GM23338 (cell line): Measurements from ENCODE around the gene NIBAN1. TPM values are rescaled to one million over a fixed set of nuclear protein-coding genes. Genes with fewer than 3 reads are reported as not detected.

Experiments used
- ATAC-seq: fragments of 200-7000 bp; cut with Tn5 transposase; 3 replicates; pipeline ENCODE4 v1.9.1; 2020
- DNase-seq: peaks from one replicate; pipeline ENCODE4 v3.0.0-alpha.2; 2015; ENCODE audit warnings: low spot score
- H2AFZ ChIP-seq: fragments of 200-600 bp; sonication (generic); 2 replicates; pipeline ENCODE4 v1.8.0; 2016; ENCODE audit warnings: antibody characterized with exemption, mild to moderate bottlenecking, moderate library complexity
- H3F3A ChIP-seq: fragments of 200-600 bp; sonication (generic); replicated peaks from 2 replicates; pipeline ENCODE4 v1.8.0; 2017; ENCODE audit warnings: antibody characterized with exemption, mixed run types, low read depth
- H3K27ac ChIP-seq: fragments of 200-600 bp; sonication (generic); 2 replicates; pipeline ENCODE4 v1.6.1; 2016; ENCODE audit warnings: low read depth
- H3K27me3 ChIP-seq: fragments of 200-600 bp; sonication (generic); 2 replicates; pipeline ENCODE4 v1.8.0; 2016; ENCODE audit warnings: mild to moderate bottlenecking, mixed run types, moderate library complexity; ENCODE audit not compliant: insufficient read depth
- H3K36me3 ChIP-seq: fragments of 200-600 bp; sonication (generic); 2 replicates; pipeline ENCODE4 v1.8.0; 2016; ENCODE audit warnings: mild to moderate bottlenecking; ENCODE audit not compliant: insufficient read depth
- H3K4me1 ChIP-seq: fragments of 200-600 bp; sonication (generic); 2 replicates; pipeline ENCODE4 v1.8.0; 2016; ENCODE audit warnings: mild to moderate bottlenecking, moderate library complexity; ENCODE audit not compliant: insufficient read depth
- H3K4me2 ChIP-seq: fragments of 200-600 bp; sonication (generic); 2 replicates; pipeline ENCODE4 v1.7.1; 2017; ENCODE audit warnings: mixed run types
- H3K4me3 ChIP-seq: fragments of 200-600 bp; sonication (generic); 2 replicates; pipeline ENCODE4 v1.6.1; 2016; ENCODE audit warnings: mixed run types
- H3K79me2 ChIP-seq: fragments of 200-600 bp; sonication (generic); replicated peaks from 2 replicates; pipeline ENCODE4 v1.8.0; 2017; ENCODE audit warnings: mild to moderate bottlenecking; ENCODE audit not compliant: insufficient read depth
- H3K9me2 ChIP-seq: fragments of 200-600 bp; sonication (generic); 2 replicates; pipeline ENCODE4 v1.8.0; 2017; ENCODE audit not compliant: insufficient read depth
- H4K20me1 ChIP-seq: fragments of 200-600 bp; sonication (generic); replicated peaks from 2 replicates; pipeline ENCODE4 v1.8.0; 2017; ENCODE audit warnings: mild to moderate bottlenecking; ENCODE audit not compliant: insufficient read depth
- H3K27ac Mint-ChIP-seq: 2 replicates; pipeline ENCODE4 v1.8.0; 2020; ENCODE audit warnings: inconsistent platforms, mild to moderate bottlenecking, moderate library complexity, mixed read lengths
- H3K27me3 Mint-ChIP-seq: 3 replicates; pipeline ENCODE4 v1.8.0; 2022; ENCODE audit warnings: low read depth, mild to moderate bottlenecking, moderate library complexity, mixed read lengths, inconsistent platforms; ENCODE audit not compliant: insufficient read depth, poor library complexity
- H3K36me3 Mint-ChIP-seq: 3 replicates; pipeline ENCODE4 v1.8.0; 2021; ENCODE audit warnings: low read depth, mild to moderate bottlenecking, inconsistent platforms, moderate library complexity, mixed read lengths
- H3K4me1 Mint-ChIP-seq: 3 replicates; pipeline ENCODE4 v1.8.0; 2020; ENCODE audit warnings: mild to moderate bottlenecking, inconsistent platforms, mixed read lengths
- H3K4me3 Mint-ChIP-seq: 3 replicates; pipeline ENCODE4 v1.8.0; 2021; ENCODE audit warnings: moderate library complexity, mild to moderate bottlenecking, inconsistent platforms, mixed read lengths
- H3K9me3 Mint-ChIP-seq: 3 replicates; pipeline ENCODE4 v1.8.0; 2020; ENCODE audit warnings: moderate library complexity, mild to moderate bottlenecking, inconsistent platforms, mixed read lengths
- CREB1 ChIP-seq: fragments of 250-450 bp; sonication (Bioruptor Pico); IDR thresholded peaks from 2 replicates; pipeline ENCODE4 v1.5.0; 2020; ENCODE audit warnings: low read depth, mild to moderate bottlenecking, moderate library complexity
- ETS1 ChIP-seq: IDR thresholded peaks from 2 replicates; pipeline ENCODE4 v1.6.1; 2016; ENCODE audit warnings: antibody characterized with exemption
- EZH2 ChIP-seq: fragments of 200-600 bp; sonication (generic); IDR thresholded peaks from one replicate; pipeline ENCODE4 v1.8.0; 2017; ENCODE audit warnings: antibody characterized with exemption, mild to moderate bottlenecking, low read depth; ENCODE audit not compliant: unreplicated experiment
- EZH2phosphoT487 ChIP-seq: fragments of 200-600 bp; sonication (generic); IDR thresholded peaks from one replicate; pipeline ENCODE4 v1.8.1; 2018; ENCODE audit warnings: antibody characterized with exemption; ENCODE audit not compliant: unreplicated experiment
- JUNB ChIP-seq: IDR thresholded peaks from one replicate; pipeline ENCODE4 v1.6.1; 2016; ENCODE audit warnings: antibody characterized with exemption; ENCODE audit not compliant: unreplicated experiment
- NANOG ChIP-seq: IDR thresholded peaks from 2 replicates; pipeline ENCODE4 v1.6.1; 2016; ENCODE audit warnings: antibody characterized with exemption, borderline replicate concordance
- POLR2AphosphoS5 ChIP-seq: IDR thresholded peaks from 2 replicates; pipeline ENCODE4 v1.6.1; 2016; ENCODE audit warnings: antibody characterized with exemption, low read depth
- REST ChIP-seq: IDR thresholded peaks from one replicate; pipeline ENCODE4 v1.6.1; 2018; ENCODE audit warnings: antibody characterized with exemption; ENCODE audit not compliant: unreplicated experiment
- STAT1 ChIP-seq: IDR thresholded peaks from one replicate; pipeline ENCODE4 v1.6.1; 2016; ENCODE audit warnings: antibody characterized with exemption; ENCODE audit not compliant: unreplicated experiment
- ZNF114 ChIP-seq: fragments of 250-450 bp; sonication (Bioruptor Pico); IDR thresholded peaks from 2 replicates; pipeline ENCODE4 v1.5.0; 2020; ENCODE audit warnings: mild to moderate bottlenecking, moderate library complexity
- ZNF462 ChIP-seq: fragments of 250-450 bp; sonication (Bioruptor Pico); IDR thresholded peaks from 2 replicates; pipeline ENCODE4 v1.5.0; 2020; ENCODE audit warnings: mild to moderate bottlenecking, moderate library complexity
- polyA plus RNA-seq: library from polyadenylated mRNA; unstranded; fragments of >200 nt; fragmentation: Nextera tagmentation; extraction: Ambion mirVana; gene quantifications from 2 replicates; pipeline ENCODE4 v1.2.1, GENCODE V29; 2016
- total RNA-seq: library from RNA; depleted of rRNA; stranded (reverse); fragments of >200 nt; shearing (Covaris generic); gene quantifications from 2 replicates; pipeline ENCODE4 v1.2.3, GENCODE V29; 2014

NIBAN1 gene
- total and polyA plus RNA-seq, 2 experiments from 2014 or later = 5.5 to 12.3 TPM

- TF ChIP-seq REST (no peak), EZH2phosphoT487 (no peak), ETS1 (no peak), NANOG (no peak), POLR2AphosphoS5 (no peak), ZNF114 (CRISPR knock-in tag) (no peak)
Observed at GRCh38 chr1:184933944-184934343, 40.4 kb downstream of the NIBAN1 start (continued).

- no peak overlapping the region for H3K4me2 ChIP-seq
- no peak overlapping the region for H3K27ac Mint-ChIP-seq
- ATAC-seq = no peak
- no peaks in the 10 kb centered on the region for H3K79me2 ChIP-seq
- H3K4me3 ChIP-seq = no peak overlapping the region
- no peaks in the 10 kb centered on the region for H3F3A ChIP-seq
- H3K27ac ChIP-seq = no peak overlapping the region
- H2AFZ ChIP-seq = no peak overlapping the region
- 0 out of 2 replicates have a peak, but pooled peaks cover 3% of the 10 kb centered on the region for H4K20me1 ChIP-seq
- DNase-seq = no peak
- H3K27me3 ChIP-seq = no peaks in the 10 kb centered on the region
- H3K4me3 Mint-ChIP-seq = no peak overlapping the region
- H3K36me3 ChIP-seq = no peaks in the 10 kb centered on the region
- peaks cover 2% of the 10 kb centered on the region for H3K27me3 Mint-ChIP-seq
- H3K4me1 Mint-ChIP-seq = peaks cover 14% of the 10 kb centered on the region
- H3K36me3 Mint-ChIP-seq = peaks cover 7% of the 10 kb centered on the region; the same call in 2 of the 3 replicates
- H3K9me2 ChIP-seq = no peaks in the 10 kb centered on the region
- H3K4me1 ChIP-seq = peaks cover 8% of the 10 kb centered on the region
- no peaks in the 10 kb centered on the region; the same call in 2 of the 3 replicates for H3K9me3 Mint-ChIP-seq
- TF ChIP-seq CREB1 (CRISPR knock-in tag) = no peak
- TF ChIP-seq JUNB = no peak
- TF ChIP-seq REST = no peak
- TF ChIP-seq NANOG = no peak
- TF ChIP-seq ZNF462 (CRISPR knock-in tag) = no peak
- no peak for TF ChIP-seq STAT1
- TF ChIP-seq EZH2 = no peak
- TF ChIP-seq ZNF114 (CRISPR knock-in tag) = no peak
- TF ChIP-seq EZH2phosphoT487 = no peak
- TF ChIP-seq POLR2AphosphoS5 = no peak
Observed at GRCh38 chr1:184932319-184932718, 42.0 kb downstream of the NIBAN1 start.
